Measurements from ENCODE around the gene EDEM2. TPM values are rescaled to one million over a fixed set of nuclear protein-coding genes. Genes with fewer than 3 reads are reported as not detected.
"Not testable (repeated sequence)": the region's sequence is repeated elsewhere in the genome, so short reads cannot be mapped to it uniquely, and the experiment has no call there.

The EDEM2 gene, protein sequence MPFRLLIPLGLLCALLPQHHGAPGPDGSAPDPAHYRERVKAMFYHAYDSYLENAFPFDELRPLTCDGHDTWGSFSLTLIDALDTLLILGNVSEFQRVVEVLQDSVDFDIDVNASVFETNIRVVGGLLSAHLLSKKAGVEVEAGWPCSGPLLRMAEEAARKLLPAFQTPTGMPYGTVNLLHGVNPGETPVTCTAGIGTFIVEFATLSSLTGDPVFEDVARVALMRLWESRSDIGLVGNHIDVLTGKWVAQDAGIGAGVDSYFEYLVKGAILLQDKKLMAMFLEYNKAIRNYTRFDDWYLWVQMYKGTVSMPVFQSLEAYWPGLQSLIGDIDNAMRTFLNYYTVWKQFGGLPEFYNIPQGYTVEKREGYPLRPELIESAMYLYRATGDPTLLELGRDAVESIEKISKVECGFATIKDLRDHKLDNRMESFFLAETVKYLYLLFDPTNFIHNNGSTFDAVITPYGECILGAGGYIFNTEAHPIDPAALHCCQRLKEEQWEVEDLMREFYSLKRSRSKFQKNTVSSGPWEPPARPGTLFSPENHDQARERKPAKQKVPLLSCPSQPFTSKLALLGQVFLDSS
- 10 to 100 TPM; 24.1 to 29.7 TPM for total RNA-seq
- total RNA-seq = 37.3 to 45.8 reads per million in 2 donors

DNA sequence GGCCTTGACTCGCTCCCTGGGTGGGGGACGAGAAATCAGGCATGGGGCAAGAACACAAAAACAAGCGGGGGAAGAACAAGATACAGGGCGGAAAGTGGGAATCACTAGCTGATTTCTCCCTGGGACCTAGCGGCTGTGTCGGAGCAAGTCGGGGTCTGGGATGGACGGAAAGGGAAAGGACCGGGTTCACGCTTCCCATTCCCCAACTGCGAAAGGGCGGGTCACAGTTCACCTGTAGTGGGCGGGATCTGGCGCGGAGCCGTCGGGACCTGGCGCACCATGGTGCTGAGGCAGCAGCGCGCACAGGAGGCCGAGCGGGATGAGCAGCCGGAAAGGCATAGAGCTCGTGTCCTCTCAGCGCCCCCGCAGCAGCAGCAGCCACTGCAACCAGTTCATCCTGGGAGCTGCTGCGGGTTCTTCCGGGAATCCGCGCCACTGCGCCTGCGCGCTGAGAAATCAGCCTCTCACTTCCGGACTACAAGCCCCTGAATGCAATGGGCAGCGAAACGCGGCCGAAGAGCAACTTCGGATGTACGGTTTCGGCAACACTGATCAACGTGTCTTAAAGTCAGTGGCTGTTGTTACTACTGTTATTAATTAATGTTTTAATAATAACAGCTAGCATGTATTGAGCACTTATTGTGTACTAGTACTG lies at the start of gene EDEM2:
EDEM2 (minus strand) TSS at position 417 of the 655 bp plus-strand sequence; CDS start at position 339, 78 bp downstream.
- H3K4me3 Mint-ChIP-seq = peak within 1 kb of the TSS; percentile 94
- no peaks in the 10 kb centered on the region for H3K27me3 Mint-ChIP-seq
- H3K27ac Mint-ChIP-seq = peak within 1 kb of the TSS; percentile 96
- H3K36me3 Mint-ChIP-seq (ENCODE audit: low read depth) = no peaks in the 10 kb centered on the region
- peaks cover 29% of the 10 kb centered on the region for H3K4me1 Mint-ChIP-seq
- no peaks in the 10 kb centered on the region for H3K9me3 ChIP-seq (ENCODE audit: control insufficient read depth, low read length, poor library complexity, severe bottlenecking)
- ATAC-seq (peak; percentile 78), DNase-seq (peak; percentile 88 to 92 (median 92))

DNA sequence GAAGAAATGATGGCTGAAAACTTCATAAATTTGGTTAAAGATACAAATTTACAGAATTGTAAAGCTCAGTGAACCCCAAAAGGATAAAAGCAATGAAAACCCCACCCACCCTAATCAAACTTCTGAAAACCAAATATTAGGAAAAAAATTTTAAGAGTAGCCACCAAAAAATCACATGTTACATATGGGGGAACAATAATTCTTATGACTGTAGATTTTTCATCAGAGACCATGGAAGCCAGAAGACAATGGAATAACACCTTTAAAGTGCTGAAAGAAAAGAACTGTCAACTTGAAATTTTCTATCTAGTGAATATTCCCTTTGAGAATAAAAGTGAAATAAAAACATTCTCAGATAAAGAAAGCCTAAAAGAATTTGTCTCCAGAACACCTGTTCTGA lies 49.2 kb upstream of the EDEM2 start:
- no peaks in the 10 kb centered on the region for H3K9me3 ChIP-seq (ENCODE audit: control insufficient read depth, low read length, poor library complexity, severe bottlenecking)
- no peak overlapping the region for H3K27ac Mint-ChIP-seq
- DNase-seq (no peak), ATAC-seq (no peak)
- H3K27me3 Mint-ChIP-seq = no peaks in the 10 kb centered on the region
- peaks cover 8% of the 10 kb centered on the region for H3K36me3 Mint-ChIP-seq (ENCODE audit: low read depth)
- H3K4me1 Mint-ChIP-seq = peaks cover 2% of the 10 kb centered on the region
- H3K4me3 Mint-ChIP-seq = no peak overlapping the region

DNA sequence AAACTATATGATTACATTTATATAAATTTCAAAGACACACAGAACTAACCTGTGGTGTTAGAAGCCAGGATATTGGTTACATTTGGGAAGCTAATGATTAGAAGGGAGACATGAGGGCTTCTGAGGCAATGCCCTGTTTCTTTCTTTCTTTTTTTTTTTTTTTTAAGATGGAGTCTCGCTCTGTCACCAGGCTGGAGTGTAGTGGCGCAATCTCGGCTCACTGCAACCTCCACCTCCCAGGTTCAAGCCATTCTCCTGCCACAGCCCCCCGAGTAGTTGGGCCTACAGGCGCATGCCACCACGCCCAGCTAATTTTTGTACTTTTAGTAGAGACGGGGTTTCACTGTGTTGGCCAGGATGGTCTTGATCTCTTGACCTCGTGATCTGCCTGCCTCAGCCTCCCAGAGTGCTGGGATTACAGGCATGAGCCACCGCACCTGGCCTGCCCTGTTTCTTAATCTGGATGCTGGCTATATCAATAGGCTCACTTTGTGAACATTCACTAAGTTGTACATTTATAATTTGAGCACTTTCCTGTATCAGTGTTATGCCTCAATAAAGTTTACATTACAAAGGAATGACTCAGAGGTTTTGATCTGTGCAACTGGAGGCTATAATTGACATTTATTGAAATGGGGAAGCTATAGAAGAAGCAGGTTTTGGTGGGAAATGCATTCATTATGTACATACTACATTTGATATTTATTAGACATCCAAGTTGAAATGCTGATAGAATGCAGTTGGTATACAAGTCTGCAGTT lies 46.1 kb upstream of the EDEM2 start:
- H3K27me3 Mint-ChIP-seq; H3K27ac Mint-ChIP-seq; H3K9me3 ChIP-seq (ENCODE audit: control insufficient read depth, low read length, poor library complexity, severe bottlenecking); H3K36me3 Mint-ChIP-seq (ENCODE audit: low read depth); DNase-seq; ATAC-seq; H3K4me1 Mint-ChIP-seq; H3K4me3 Mint-ChIP-seq: not testable (repeated sequence)

DNA sequence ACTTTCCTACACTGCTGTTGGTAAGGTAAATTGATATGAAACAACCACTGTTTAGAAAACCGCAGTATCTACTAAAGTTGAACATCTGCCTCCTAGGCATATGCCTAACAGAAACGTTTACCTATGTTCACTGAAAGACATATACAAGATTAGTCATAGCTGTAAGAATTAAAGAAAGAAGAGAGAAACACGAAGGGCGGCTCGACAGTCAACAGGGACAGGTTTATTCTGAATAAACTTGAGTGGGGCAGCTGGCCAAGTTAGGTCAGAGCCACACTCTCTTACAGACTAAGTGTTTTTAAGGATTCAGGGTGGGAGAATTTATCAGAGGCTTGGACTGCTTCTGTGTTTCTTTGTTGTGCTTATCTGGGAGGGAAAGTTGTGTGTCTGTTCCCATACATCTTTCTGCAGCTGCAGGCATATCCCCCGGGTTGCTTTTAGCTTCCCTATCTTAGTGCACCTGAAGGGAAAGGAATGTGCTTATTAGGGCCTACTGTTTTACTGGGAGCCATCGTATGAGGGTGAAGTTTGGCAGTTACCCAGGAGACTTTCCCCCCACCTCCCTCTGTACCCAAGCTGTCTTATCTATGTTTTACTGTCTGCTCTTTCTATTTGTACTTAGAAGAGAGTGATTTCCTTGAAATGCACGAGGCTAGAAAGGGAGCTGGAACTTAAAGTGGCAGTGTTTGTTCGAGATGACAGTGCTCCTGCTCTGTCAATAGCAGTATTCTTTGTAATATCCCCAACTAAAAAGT lies 45.2 kb upstream of the EDEM2 start:
- Mint-ChIP-seq H3K4me1 (peaks cover 5% of the 10 kb centered on the region), H3K27me3 (no peaks in the 10 kb centered on the region), H3K36me3 (ENCODE audit: low read depth) (peaks cover 6% of the 10 kb centered on the region), H3K4me3 (no peak overlapping the region), H3K27ac (no peak overlapping the region)
- no peaks in the 10 kb centered on the region for H3K9me3 ChIP-seq (ENCODE audit: control insufficient read depth, low read length, poor library complexity, severe bottlenecking)
- ATAC-seq (no peak), DNase-seq (no peak)

DNA sequence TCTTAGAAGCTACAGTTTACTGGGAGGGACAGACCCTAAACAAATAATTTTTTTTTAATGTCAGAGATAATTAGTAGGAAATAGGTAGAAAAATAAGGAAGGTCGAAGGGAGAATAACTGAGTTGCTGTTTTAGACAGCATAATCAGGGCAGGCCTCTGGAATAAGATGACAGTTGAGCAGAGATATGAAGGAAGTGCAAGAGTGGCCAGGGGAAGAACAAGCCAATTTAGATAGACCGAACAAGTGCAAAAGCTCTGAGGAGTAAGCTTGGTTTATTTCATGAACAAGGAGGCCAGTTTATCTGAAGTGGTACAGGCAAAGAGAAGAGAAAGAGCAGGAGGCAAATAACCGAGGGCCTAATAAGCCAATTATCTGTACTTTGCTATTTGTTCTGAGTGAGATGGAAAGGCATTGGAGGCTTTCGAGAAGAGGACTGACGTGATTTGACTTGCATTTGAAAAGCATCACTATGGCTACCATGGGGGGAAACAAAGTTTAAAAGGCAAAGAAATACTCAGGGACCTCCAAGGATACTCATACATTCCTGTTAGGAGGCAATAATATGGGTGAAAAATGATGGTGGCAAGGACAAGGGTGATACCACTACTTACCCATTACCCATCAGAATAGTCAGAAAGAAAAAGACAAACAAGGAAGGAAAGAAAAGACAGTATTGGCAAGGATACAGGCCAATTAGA lies 44.4 kb upstream of the EDEM2 start:
- no peaks in the 10 kb centered on the region for H3K27me3 Mint-ChIP-seq

DNA sequence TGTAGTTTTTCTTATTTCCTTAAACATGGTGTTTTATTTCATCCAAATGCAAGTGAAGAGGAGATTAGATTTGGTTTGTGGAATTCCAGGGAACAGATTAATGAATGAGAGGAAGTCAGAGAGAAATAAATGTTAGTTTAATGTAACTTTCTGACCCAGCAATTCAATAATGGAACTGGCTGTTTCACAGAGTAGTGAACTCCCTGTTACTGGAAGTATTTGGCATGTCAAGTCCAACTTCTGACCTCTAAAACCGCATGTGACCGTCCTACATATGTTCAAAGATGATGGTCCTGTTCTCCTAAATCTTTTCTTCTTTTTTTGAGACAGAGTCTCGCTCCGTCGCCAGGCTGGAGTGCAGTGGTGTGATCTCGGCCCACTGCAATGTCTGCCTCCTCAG lies 43.4 kb upstream of the EDEM2 start:
- Mint-ChIP-seq H3K4me1 (peaks cover 5% of the 10 kb centered on the region), H3K4me3 (no peak overlapping the region), H3K36me3 (ENCODE audit: low read depth) (peaks cover 6% of the 10 kb centered on the region), H3K27me3 (no peaks in the 10 kb centered on the region), H3K27ac (no peak overlapping the region)
- DNase-seq (no peak), ATAC-seq (no peak)
- H3K9me3 ChIP-seq (ENCODE audit: control insufficient read depth, low read length, poor library complexity, severe bottlenecking) = no peaks in the 10 kb centered on the region

More for the DNA sequence above, 44.4 kb upstream of the EDEM2 start:
- Mint-ChIP-seq H3K4me3 (no peak overlapping the region), H3K27ac (no peak overlapping the region), H3K36me3 (ENCODE audit: low read depth) (peaks cover 6% of the 10 kb centered on the region), H3K4me1 (peaks cover 5% of the 10 kb centered on the region)
- ATAC-seq (no peak), DNase-seq (no peak)
- no peaks in the 10 kb centered on the region for H3K9me3 ChIP-seq (ENCODE audit: control insufficient read depth, low read length, poor library complexity, severe bottlenecking)

DNA sequence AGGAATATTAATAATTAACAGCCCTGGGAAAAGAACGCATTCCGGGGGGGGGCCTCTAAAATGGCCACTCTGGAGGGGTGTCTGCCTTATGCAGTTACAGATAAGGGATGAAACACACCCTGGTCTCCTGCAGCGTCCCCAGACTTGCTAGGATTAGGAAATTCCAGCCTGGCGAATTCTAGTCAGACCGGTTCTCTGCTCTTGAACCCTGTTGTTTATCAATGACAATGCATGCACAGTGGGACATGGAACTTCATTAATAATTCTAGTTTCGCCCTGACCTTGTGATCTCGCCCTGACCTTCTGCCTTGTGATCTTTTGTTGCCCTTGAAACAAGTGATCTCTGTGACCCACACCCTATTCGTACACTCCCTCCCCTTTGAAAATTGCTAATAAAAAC lies 42.1 kb upstream of the EDEM2 start:
- not testable (repeated sequence) for H3K27ac Mint-ChIP-seq; H3K4me3 Mint-ChIP-seq; DNase-seq; H3K36me3 Mint-ChIP-seq (ENCODE audit: low read depth); H3K27me3 Mint-ChIP-seq; H3K9me3 ChIP-seq (ENCODE audit: control insufficient read depth, low read length, poor library complexity, severe bottlenecking); ATAC-seq; H3K4me1 Mint-ChIP-seq

DNA sequence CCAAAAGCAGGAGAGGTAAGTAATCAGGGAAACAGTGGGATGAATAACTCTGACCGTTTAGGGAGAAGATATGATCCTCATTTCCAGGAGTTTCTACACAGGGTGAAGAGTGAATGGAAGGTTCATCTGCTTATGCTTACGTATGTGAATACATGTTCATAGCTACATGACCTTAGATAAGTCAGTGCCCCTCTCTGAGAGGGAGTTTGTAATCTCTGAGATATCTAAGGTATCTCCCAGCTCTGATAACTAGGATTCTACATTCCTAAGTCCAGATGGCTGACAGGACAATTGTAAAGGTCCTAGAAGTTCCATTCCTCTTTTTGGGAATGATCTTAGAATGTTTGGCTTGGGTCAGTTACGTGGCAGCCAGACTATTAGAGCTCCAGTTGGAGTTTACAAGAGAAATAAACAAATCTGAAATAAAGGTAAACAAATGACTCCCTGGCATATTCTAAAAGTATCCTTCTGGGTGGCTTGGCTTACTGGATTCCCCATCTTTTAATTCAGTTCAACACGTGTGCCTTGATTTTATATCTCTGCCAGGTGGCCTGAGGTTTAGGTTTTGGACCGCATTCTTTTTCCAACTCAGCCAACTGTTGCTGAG lies 40.6 kb upstream of the EDEM2 start:
- Mint-ChIP-seq H3K27ac (no peak overlapping the region), H3K27me3 (no peaks in the 10 kb centered on the region), H3K36me3 (ENCODE audit: low read depth) (peaks cover 6% of the 10 kb centered on the region), H3K4me3 (no peak overlapping the region), H3K4me1 (peaks cover 5% of the 10 kb centered on the region)
- no peaks in the 10 kb centered on the region for H3K9me3 ChIP-seq (ENCODE audit: control insufficient read depth, low read length, poor library complexity, severe bottlenecking)
- no peak for DNase-seq
- no peak for ATAC-seq

DNA sequence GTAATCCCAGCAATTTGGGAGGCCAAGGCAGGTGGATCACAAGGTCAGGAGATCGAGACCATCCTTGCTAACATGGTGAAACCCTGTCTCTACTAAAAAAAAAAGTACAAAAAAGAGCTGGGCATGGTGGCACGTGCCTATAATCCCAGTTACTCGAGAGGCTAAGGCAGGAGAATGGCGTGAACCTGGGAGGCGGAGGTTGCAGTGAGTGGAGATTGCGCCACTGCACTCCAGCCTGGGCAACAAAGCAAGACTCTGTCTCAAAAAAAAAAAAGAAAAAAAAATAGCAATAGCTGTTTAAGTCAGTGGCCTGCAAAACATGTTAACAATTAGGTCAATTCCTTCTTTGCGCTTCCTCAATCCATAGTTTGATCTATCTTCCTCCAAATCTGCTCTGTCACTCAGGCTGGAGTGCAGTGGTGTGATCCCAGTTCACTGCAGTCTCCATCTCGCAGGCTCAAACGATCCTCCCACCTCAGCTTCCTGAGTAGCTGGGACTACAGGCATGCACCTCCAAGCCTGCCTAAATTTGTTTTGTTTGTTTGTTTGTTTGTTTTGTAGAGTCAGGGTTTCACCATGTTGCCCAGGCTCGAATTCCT lies 39.7 kb upstream of the EDEM2 start:
- ATAC-seq; H3K27ac Mint-ChIP-seq; DNase-seq; H3K4me1 Mint-ChIP-seq; H3K4me3 Mint-ChIP-seq; H3K9me3 ChIP-seq (ENCODE audit: control insufficient read depth, low read length, poor library complexity, severe bottlenecking); H3K36me3 Mint-ChIP-seq (ENCODE audit: low read depth); H3K27me3 Mint-ChIP-seq: not testable (repeated sequence)

DNA sequence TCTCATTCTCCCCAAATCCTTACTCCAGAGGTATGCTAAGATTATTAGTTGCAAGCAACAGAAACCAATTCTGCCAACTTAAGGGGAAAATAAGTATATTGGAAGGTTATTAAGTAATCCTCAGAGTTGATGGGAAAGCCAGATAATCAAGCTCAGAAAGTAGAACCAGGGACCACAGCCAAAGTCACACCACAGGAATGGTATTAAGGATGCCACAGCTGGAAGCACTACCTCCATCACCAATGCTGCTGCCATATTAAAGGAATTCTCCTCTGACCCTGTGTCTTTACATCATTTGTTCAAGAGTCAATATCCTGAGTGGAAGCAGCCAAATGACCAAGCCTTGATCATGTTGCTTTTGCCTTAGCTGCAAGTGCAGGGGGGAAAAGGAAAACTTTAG lies 34.6 kb upstream of the EDEM2 start:
- peaks cover 3% of the 10 kb centered on the region for H3K36me3 Mint-ChIP-seq (ENCODE audit: low read depth)
- no peaks in the 10 kb centered on the region for H3K9me3 ChIP-seq (ENCODE audit: control insufficient read depth, low read length, poor library complexity, severe bottlenecking)
- no peak overlapping the region for H3K27ac Mint-ChIP-seq
- DNase-seq = no peak
- ATAC-seq = no peak
- H3K4me1 Mint-ChIP-seq = peaks cover 5% of the 10 kb centered on the region
- H3K4me3 Mint-ChIP-seq = no peak overlapping the region
- no peaks in the 10 kb centered on the region for H3K27me3 Mint-ChIP-seq

DNA sequence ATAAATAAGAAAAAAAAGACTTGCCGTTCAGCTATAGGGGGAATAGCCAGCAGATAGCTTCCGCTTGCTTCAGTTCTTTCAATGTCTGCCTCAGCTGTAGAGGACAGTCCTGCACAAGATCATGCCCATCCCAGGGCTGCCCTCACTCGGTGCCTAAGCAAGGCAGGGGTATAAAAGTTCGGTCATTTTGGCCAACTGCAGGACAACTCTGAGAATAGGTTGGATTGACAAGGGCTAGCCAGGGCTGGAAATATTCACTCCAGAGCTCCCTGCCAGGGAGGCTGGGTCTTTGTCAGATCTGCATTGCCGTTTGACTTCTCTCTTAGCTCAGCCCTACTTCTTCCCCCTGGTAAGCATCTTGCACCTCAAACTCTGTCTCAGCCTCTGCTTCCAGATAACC lies 33.1 kb upstream of the EDEM2 start:
- H3K9me3 ChIP-seq (ENCODE audit: control insufficient read depth, low read length, poor library complexity, severe bottlenecking) = no peaks in the 10 kb centered on the region
- Mint-ChIP-seq H3K4me3 (no peak overlapping the region), H3K36me3 (ENCODE audit: low read depth) (peaks cover 4% of the 10 kb centered on the region), H3K4me1 (peaks cover 5% of the 10 kb centered on the region), H3K27ac (no peak overlapping the region), H3K27me3 (no peaks in the 10 kb centered on the region)
- DNase-seq (no peak), ATAC-seq (no peak)

Measured in T-helper 17 cell (primary cell).